Neuronal stem cell (in vitro differentiated cells): ENCODE results near the gene FIBIN.

Experiments
- DNase-seq: peaks from one replicate; pipeline ENCODE4 v3.0.0-alpha.2; 2013; ENCODE audit warnings: low spot score
- H2AFZ ChIP-seq: one replicate; pipeline ENCODE4 v1.6.1; 2013; ENCODE audit warnings: mild to moderate bottlenecking, low read length, inconsistent platforms
- H2AK5ac ChIP-seq: 2 replicates; pipeline ENCODE4 v1.6.1; 2013; ENCODE audit warnings: low read depth, mild to moderate bottlenecking, inconsistent platforms, low read length, moderate library complexity, mixed read lengths
- H2BK120ac ChIP-seq: 2 replicates; pipeline ENCODE4 v1.6.1; 2013; ENCODE audit warnings: low read depth, mild to moderate bottlenecking, inconsistent platforms, low read length, moderate library complexity, mixed read lengths
- H2BK12ac ChIP-seq: one replicate; pipeline ENCODE4 v1.6.1; 2013; ENCODE audit warnings: low read length, inconsistent platforms
- H2BK15ac ChIP-seq: 2 replicates; pipeline ENCODE4 v1.6.1; 2013; ENCODE audit warnings: mild to moderate bottlenecking, low read length, inconsistent platforms, mixed read lengths
- H2BK5ac ChIP-seq: one replicate; pipeline ENCODE4 v1.6.1; 2013; ENCODE audit warnings: inconsistent platforms, mild to moderate bottlenecking, low read length, moderate library complexity
- H3K14ac ChIP-seq: one replicate; pipeline ENCODE4 v1.6.1; 2013; ENCODE audit warnings: low read length, inconsistent platforms
- H3K18ac ChIP-seq: 2 replicates; pipeline ENCODE4 v1.6.1; 2013; ENCODE audit warnings: low read length, inconsistent platforms
- H3K23ac ChIP-seq: 2 replicates; pipeline ENCODE4 v1.6.1; 2013; ENCODE audit warnings: low read depth, mild to moderate bottlenecking, mixed read lengths, low read length, inconsistent platforms; ENCODE audit not compliant: poor library complexity
- H3K27ac ChIP-seq: replicated peaks from 3 replicates; pipeline ENCODE4 v1.5.1; 2013; ENCODE audit warnings: low read length, inconsistent platforms
- H3K27me3 ChIP-seq, 3 experiments: 2 replicates each; pipeline ENCODE4 v1.6.1; 2013; ENCODE audit warnings: low read length in 3 of 3, mild to moderate bottlenecking in 2 of 3, inconsistent platforms in 1 of 3, low read depth in 1 of 3, mixed read lengths in 1 of 3, moderate library complexity in 1 of 3; ENCODE audit not compliant: control insufficient read depth in 3 of 3, insufficient read depth in 3 of 3
- H3K36me3 ChIP-seq, 2 donors: replicated peaks in 1 of 2; 2 replicates each; pipeline ENCODE4 v1.6.1; 2013; ENCODE audit warnings: low read length in 2 of 2; ENCODE audit not compliant: control insufficient read depth in 2 of 2, insufficient read depth in 2 of 2
- H3K4ac ChIP-seq: 2 replicates; pipeline ENCODE4 v1.6.1; 2013; ENCODE audit warnings: inconsistent platforms, mild to moderate bottlenecking, low read length, moderate library complexity
- H3K4me1 ChIP-seq, 2 donors: 1 replicate in 1 of 2; 2 replicates in 1 of 2; pipeline ENCODE4 v1.6.1; 2013; ENCODE audit warnings: low read length in 2 of 2, low read depth in 1 of 2; ENCODE audit not compliant: control insufficient read depth in 2 of 2, insufficient read depth in 1 of 2
- H3K4me2 ChIP-seq: one replicate; pipeline ENCODE4 v1.6.1; 2013; ENCODE audit warnings: mild to moderate bottlenecking, low read length, inconsistent platforms; ENCODE audit not compliant: insufficient read depth, poor library complexity, severe bottlenecking
- H3K4me3 ChIP-seq, 2 donors: 2 replicates each; pipeline ENCODE4 v1.5.1; 2013; ENCODE audit warnings: low read length in 2 of 2, mild to moderate bottlenecking in 2 of 2, inconsistent platforms in 1 of 2, moderate library complexity in 1 of 2
- H3K79me1 ChIP-seq: one replicate; pipeline ENCODE4 v1.6.1; 2013; ENCODE audit warnings: low read depth, mild to moderate bottlenecking, inconsistent platforms, low read length, moderate library complexity
- H3K9ac ChIP-seq: one replicate; pipeline ENCODE4 v1.6.1; 2013; ENCODE audit warnings: mild to moderate bottlenecking, low read depth, low read length, inconsistent platforms; ENCODE audit not compliant: poor library complexity
- H3K9me3 ChIP-seq, 2 donors: replicated peaks in 1 of 2; 2 replicates each; pipeline versions ENCODE3 to v1.6.1; 2013; ENCODE audit warnings: low read length in 2 of 2, mild to moderate bottlenecking in 2 of 2, inconsistent platforms in 1 of 2, low read depth in 1 of 2, mixed read lengths in 1 of 2, moderate library complexity in 1 of 2; ENCODE audit not compliant: control insufficient read depth in 2 of 2, insufficient read depth in 1 of 2
- H4K8ac ChIP-seq: one replicate; pipeline ENCODE4 v1.6.1; 2013; ENCODE audit warnings: low read depth, mild to moderate bottlenecking, inconsistent platforms, low read length, moderate library complexity
- H4K91ac ChIP-seq: one replicate; pipeline ENCODE4 v1.6.1; 2013; ENCODE audit warnings: low read length, low read depth, mild to moderate bottlenecking, inconsistent platforms; ENCODE audit not compliant: poor library complexity
- WGBS, 2 donors: extraction: QIAGEN DNeasy Blood & Tissue Kit; methylation state at CpG; one replicate each; pipeline ENCODE4 v1.1.7; 2013; ENCODE audit warnings: missing lambda C conversion rate in 2 of 2, mixed read lengths in 1 of 2; ENCODE audit not compliant: insufficient read length in 2 of 2, insufficient replicate concordance in 1 of 2; ENCODE audit errors: extremely low coverage in 2 of 2; 5-methylcytosine and 5-hydroxymethylcytosine counted together

The FIBIN gene

DNA sequence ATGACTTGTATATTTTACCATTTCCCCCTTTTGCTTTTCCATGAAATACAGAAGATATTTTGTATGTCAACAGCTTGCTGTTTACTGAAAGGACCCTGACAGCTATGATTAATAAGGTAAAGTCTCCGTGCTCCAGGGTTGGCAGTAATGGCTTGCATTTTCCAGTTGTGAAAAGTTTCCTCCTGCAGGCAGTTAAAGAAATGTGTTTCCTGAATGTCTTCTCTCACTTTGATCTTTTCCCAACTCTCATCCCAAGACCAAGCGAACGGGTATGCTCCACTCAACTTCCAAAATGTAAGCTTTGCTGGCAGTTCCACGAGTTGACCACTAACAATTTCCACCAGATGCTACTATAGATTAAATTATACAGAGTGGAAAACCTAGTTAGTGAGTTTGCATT lies 8.9 kb downstream of the FIBIN start:
- no peak overlapping the region for H2AK5ac ChIP-seq
- no peak overlapping the region for H2AFZ ChIP-seq
- no peak overlapping the region for H3K18ac ChIP-seq
- H3K27me3 ChIP-seq: no peaks in the 10 kb centered on the region
- no peak overlapping the region for H3K23ac ChIP-seq
- H4K91ac ChIP-seq: no peak overlapping the region
- H3K9ac ChIP-seq: no peak overlapping the region
- no peaks in the 10 kb centered on the region for H3K36me3 ChIP-seq
- DNase-seq: no peak
- H3K27ac ChIP-seq: no peak overlapping the region
- H3K4me2 ChIP-seq: no peak overlapping the region
- WGBS, 2 donors: no CpG with 5 or more reads among the region's 4 CpGs
- H2BK120ac ChIP-seq: no peak overlapping the region
- no peak overlapping the region for H3K4ac ChIP-seq
- H3K14ac ChIP-seq: no peak overlapping the region
- no peak overlapping the region for H2BK5ac ChIP-seq
- no peak overlapping the region for H4K8ac ChIP-seq
- no peak overlapping the region for H2BK15ac ChIP-seq
- no peaks in the 10 kb centered on the region for H3K4me1 ChIP-seq
- no peaks in the 10 kb centered on the region for H3K9me3 ChIP-seq
- no peaks in the 10 kb centered on the region for H3K79me1 ChIP-seq
- H2BK12ac ChIP-seq: no peak overlapping the region
- no peak overlapping the region for H3K4me3 ChIP-seq

DNA sequence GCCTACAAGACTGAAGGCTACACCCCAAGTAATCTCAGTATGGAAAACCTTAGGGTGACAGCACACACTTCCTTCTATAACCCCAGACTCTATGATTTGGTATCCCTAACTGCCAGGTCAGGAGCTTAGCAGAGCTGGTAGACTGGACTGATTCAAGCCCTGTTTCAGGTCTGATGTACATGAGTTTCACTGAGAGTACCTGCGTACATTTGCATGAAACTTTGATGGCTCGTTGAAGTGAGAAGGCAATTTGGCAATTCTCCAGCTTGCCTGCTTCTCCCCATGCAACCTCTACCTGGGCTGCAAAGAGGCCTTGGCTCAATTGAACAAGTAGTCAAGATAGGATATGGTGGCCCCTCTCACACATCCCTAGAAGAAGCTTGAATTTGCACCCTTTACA lies 10.2 kb downstream of the FIBIN start:
- Histone ChIP-seq H3K4me1 (no peaks in the 10 kb centered on the region), H3K14ac (no peak overlapping the region), H2BK5ac (no peak overlapping the region), H2AFZ (no peak overlapping the region), H3K36me3 (no peaks in the 10 kb centered on the region), H2BK12ac (no peak overlapping the region), H3K4me2 (no peak overlapping the region), H3K4ac (no peak overlapping the region), H3K23ac (no peak overlapping the region), H2AK5ac (no peak overlapping the region), H3K9ac (no peak overlapping the region), H3K9me3 (no peaks in the 10 kb centered on the region), H3K27me3 (no peaks in the 10 kb centered on the region), H4K91ac (no peak overlapping the region), H2BK120ac (no peak overlapping the region), H4K8ac (no peak overlapping the region), H3K4me3 (no peak overlapping the region), H3K79me1 (no peaks in the 10 kb centered on the region), H3K27ac (no peak overlapping the region), H2BK15ac (no peak overlapping the region), H3K18ac (no peak overlapping the region)
- DNase-seq: no peak
- no CpG with 5 or more reads among the region's 2 CpGs for WGBS, 2 donors

DNA sequence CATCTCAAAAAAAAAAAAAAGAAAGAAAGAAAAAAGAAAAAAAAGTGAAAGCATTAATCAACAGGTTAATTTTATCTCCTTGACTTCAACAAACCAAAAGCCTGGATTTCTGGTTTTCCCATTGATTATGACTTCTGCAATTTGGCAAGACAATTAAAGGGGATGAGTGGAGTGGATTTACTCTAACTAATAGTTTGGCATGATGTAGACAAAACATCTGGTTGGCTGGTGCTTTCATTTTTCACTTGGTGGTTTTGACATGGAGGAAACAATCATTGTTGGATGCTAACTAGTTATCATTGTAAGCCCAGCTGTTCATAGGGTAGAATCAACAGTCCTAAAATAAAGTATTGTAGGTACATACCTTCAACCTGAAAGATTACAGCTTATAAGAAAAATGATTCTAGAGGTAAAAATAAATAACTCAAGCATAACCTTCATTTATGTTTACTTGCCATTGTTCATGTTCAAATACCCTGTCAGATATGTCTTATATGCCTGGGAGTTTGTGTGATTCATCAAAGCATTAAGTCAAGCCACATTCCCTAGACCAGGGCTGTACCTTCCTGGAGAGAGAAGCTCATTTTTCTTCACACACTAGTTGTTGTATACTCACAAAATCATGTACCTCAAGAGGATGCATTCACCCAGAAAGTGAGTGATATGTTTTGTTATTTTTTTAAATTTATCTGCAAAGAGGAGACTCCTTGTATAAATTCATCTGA lies 15.1 kb downstream of the FIBIN start:
- Histone ChIP-seq H3K4me3 (no peak overlapping the region), H3K23ac (no peak overlapping the region), H3K9me3 (no peaks in the 10 kb centered on the region), H2BK120ac (no peak overlapping the region), H2AFZ (no peak overlapping the region), H3K14ac (no peak overlapping the region), H4K91ac (no peak overlapping the region), H3K79me1 (no peaks in the 10 kb centered on the region), H3K36me3 (no peaks in the 10 kb centered on the region), H3K4me2 (no peak overlapping the region), H2BK12ac (no peak overlapping the region), H2BK5ac (no peak overlapping the region), H3K9ac (no peak overlapping the region), H4K8ac (no peak overlapping the region), H3K27me3 (no peaks in the 10 kb centered on the region), H3K4me1 (peaks cover 0 to 22% of the 10 kb centered on the region in 2 donors), H3K18ac (no peak overlapping the region), H3K27ac (no peak overlapping the region), H2BK15ac (no peak overlapping the region), H3K4ac (no peak overlapping the region), H2AK5ac (no peak overlapping the region)
- DNase-seq: no peak

DNA sequence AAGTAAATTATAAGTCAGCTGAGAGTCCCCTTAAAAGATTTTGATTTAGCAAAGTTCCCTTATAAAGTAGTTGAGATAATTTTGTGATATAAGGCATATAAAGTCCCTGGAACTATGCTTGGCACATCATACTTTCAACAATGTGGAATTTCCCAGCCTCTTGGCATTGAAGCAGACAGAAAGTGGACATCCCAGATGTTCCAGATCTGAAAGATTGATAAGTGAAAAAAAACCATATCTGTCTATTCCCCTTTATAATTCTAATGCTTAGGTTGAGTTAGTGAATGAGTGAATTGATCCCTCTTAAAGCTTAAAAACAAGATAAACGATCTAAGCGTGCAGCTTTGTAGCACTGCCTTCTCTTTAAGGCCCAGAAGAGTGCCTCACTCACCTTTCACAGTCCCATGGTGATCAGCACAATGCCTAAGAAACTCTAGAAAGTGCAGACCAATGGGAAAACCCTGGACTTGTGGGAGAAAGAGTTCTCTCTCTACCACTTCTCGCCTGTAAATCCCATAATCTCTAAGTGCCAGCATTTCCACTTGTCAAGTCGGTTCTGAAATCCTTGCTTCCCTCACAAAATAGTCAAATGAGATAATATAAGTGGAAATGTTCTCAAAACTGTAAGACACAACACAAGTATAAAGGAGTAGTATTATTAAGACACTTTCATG lies 17.8 kb downstream of the FIBIN start:
- Histone ChIP-seq H3K4me2 (no peak overlapping the region), H2BK12ac (no peak overlapping the region), H3K9me3 (no peaks in the 10 kb centered on the region), H3K79me1 (no peaks in the 10 kb centered on the region), H2BK5ac (no peak overlapping the region), H3K14ac (no peak overlapping the region), H3K4me3 (no peak overlapping the region), H3K27ac (no peak overlapping the region), H3K4ac (no peak overlapping the region), H3K18ac (no peak overlapping the region), H3K9ac (no peak overlapping the region), H2AK5ac (no peak overlapping the region), H4K8ac (no peak overlapping the region), H4K91ac (no peak overlapping the region), H3K36me3 (no peaks in the 10 kb centered on the region), H2BK15ac (no peak overlapping the region), H3K23ac (no peak overlapping the region), H2AFZ (peak overlapping the region; percentile 85), H3K4me1 (peaks cover 0 to 22% of the 10 kb centered on the region in 2 donors), H3K27me3 (no peaks in the 10 kb centered on the region), H2BK120ac (no peak overlapping the region)
- WGBS, 2 donors: no CpG with 5 or more reads among the region's 4 CpGs
- no peak for DNase-seq
